ENCODE data around the gene CD7.

Gene CD7

DNA sequence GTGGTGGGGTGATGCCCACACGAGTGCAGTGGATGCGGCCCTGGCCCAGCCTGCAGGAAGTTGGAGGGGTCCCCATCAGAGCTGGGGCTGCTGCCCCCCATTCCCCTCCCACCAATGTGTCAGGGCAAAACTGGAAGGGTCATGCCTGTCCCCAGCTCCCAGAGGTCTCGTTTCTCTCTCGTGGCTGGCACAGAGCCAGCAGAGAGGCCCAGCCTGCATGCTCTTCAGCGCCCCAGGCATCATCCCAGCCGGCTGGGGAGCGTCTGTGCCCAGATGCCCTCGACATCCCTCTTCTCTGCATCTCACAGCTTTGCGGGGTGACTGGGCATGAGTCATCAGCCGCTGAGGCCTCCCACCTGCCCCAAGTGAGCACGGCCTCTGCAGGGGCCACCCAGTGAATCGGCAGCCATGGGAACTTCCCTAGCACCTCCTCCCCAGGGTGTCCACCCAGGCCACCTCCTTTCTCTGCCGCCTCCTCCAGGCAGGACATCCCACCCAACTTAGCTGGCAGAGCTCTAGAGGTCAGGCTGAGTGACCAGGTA is 34.1 kb downstream of the CD7 start:
- Histone ChIP-seq H3K36me3 (ENCODE audit: insufficient read depth, low read length) (no peaks in the 10 kb centered on the region), H3K9me3 (ENCODE audit: low read depth, low read length) (no peaks in the 10 kb centered on the region; the same call in 1 of the 2 replicates), H3K27ac (no peak overlapping the region), H3K9ac (ENCODE audit: insufficient read length) (no peak overlapping the region), H3K4me3 (no peak overlapping the region)
- TF ChIP-seq POLR2AphosphoS5 (IDR thresholded peaks at IDR 0.05; ENCODE audit: borderline replicate concordance, low read depth, low read length), result no peak
- no peak for TF ChIP-seq FOXP2 (optimal IDR thresholded peaks at IDR 0.05; ENCODE audit: control extremely low read depth, extremely low read length, insufficient read depth)
- no peak for TF ChIP-seq EZH2 (IDR thresholded peaks at IDR 0.05)
- DNase-seq (ENCODE audit: low read depth, low spot score), result no peak

DNA sequence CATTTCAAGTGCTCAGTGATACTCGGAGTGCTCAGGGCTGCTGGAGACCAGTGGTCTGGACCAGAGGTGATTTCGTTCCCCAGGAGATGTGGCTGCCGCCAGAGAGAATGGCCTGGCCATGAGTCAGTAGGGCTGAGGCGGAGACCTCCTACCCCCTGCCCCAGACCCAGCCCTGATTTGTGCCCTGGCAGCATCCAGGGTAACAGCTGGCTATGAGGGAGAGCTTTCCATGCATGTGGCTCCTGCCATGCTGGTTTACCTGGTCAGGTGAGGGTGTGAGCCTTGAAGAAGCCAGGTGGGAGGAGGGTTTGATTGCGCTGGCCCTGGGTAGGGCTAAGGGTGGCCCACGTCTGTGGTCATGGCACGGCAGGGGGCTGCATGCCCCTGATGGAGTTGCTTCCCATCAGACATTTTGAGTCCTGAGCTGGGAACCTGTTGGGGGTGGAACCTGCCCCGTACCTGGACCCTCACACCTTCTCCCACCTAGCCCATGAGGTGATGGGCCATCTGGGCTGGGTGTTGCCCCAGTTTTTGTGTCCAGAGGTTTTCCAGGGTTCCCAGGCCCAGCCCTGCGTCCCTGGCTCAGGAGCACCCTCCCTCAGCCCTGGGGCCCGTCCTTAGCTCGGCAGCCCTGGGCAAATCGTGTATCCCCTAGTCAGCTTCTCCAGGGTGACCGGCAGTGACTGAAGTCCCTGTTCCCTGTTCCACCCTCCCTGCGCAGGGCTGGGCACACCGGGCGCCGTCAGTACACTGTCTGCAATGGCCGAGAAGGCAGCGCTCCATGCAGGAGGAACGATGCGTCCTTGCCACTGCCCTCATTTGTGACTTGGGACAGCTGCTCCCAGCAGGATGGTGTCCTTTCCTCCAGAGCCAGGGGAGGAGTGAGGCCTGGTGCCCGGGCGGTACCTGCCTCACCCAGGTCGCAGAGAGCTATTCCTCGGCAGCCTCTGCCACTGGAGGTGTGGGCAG is 34.9 kb downstream of the CD7 start:
- H3K9ac ChIP-seq (ENCODE audit: insufficient read length), result no peak overlapping the region
- TF ChIP-seq POLR2AphosphoS5 (IDR thresholded peaks at IDR 0.05; ENCODE audit: borderline replicate concordance, low read depth, low read length) (no peak), FOXP2 (optimal IDR thresholded peaks at IDR 0.05; ENCODE audit: control extremely low read depth, extremely low read length, insufficient read depth) (no peak), EZH2 (IDR thresholded peaks at IDR 0.05) (no peak)
- no peak overlapping the region for H3K27ac ChIP-seq

DNA sequence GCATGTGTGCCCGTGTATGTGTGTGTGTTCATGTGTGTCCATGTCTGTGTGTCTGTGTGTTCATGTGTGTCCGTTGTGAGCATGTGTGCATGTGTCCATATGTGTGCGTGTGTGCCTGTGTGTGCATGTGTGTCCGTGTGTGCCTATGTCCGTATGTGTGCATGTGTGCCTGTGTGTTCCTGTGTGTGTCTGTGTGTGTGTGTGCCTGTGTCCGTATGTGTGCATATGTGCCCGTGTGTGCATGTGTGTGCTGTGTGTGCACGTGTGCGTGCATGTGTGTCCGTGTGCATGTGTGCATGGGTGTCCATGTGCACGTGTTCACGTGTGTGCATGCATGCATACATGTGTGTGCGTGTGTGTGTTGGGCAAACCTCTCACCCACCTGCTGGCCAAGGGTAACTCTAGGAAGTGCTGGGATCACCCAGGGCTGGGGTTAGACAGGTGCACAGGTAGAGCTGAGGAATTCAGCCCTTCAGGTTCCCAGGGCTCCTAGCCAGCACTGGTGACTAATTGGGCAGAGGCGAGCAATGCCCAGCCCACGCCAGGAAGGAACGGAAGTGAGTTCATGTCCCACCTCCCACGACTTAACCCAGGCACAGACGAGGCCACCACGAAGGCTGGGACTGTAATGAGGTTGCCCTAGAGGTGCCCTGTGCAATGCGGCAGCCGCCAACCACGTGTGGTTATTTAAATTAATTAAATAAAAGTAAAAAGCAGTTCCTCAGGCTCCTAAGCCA is 35.7 kb downstream of the CD7 start:
- Histone ChIP-seq H3K9ac (ENCODE audit: insufficient read length) (no peak overlapping the region), H3K36me3 (ENCODE audit: insufficient read depth, low read length) (no peaks in the 10 kb centered on the region), H3K27ac (no peak overlapping the region), H3K4me3 (no peak overlapping the region), H3K9me3 (ENCODE audit: low read depth, low read length) (no peaks in the 10 kb centered on the region)
- no peak for DNase-seq (ENCODE audit: low read depth, low spot score)
- TF ChIP-seq POLR2AphosphoS5 (IDR thresholded peaks at IDR 0.05; ENCODE audit: borderline replicate concordance, low read depth, low read length) (no peak), EZH2 (IDR thresholded peaks at IDR 0.05) (no peak), FOXP2 (optimal IDR thresholded peaks at IDR 0.05; ENCODE audit: control extremely low read depth, extremely low read length, insufficient read depth) (no peak)

More for the DNA sequence above, 34.9 kb downstream of the CD7 start:
- Histone ChIP-seq H3K4me3 (no peak overlapping the region), H3K9me3 (ENCODE audit: low read depth, low read length) (no peaks in the 10 kb centered on the region; the same call in 1 of the 2 replicates), H3K36me3 (ENCODE audit: insufficient read depth, low read length) (no peaks in the 10 kb centered on the region)
- DNase-seq (ENCODE audit: low read depth, low spot score), result no peak

DNA sequence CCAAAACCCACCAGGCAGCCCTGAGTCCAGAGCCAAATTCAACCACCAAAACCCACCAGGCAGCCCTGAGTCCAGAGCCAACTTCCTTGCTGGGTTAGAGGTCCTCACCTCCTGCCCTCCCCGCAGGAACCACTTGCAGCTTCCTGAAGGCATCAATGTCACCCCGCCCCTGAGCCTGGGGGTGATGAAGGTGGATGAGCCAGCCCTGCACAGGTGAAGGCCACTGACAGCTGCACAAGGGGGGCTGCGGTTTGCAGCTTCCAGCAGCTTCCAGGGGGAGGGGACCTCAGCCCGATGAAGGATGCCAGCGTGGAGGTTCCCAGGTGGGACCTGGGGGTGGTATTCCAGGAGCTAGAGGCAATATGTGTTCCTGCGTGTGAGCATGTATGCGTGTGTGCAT is 36.3 kb downstream of the CD7 start:
- DNase-seq (ENCODE audit: low read depth, low spot score), result no peak
- no peak for TF ChIP-seq POLR2AphosphoS5 (IDR thresholded peaks at IDR 0.05; ENCODE audit: borderline replicate concordance, low read depth, low read length)
- no peak for TF ChIP-seq FOXP2 (optimal IDR thresholded peaks at IDR 0.05; ENCODE audit: control extremely low read depth, extremely low read length, insufficient read depth)
- no peak for TF ChIP-seq EZH2 (IDR thresholded peaks at IDR 0.05)
- Histone ChIP-seq H3K9me3 (ENCODE audit: low read depth, low read length) (no peaks in the 10 kb centered on the region), H3K9ac (ENCODE audit: insufficient read length) (no peak overlapping the region), H3K27ac (no peak overlapping the region), H3K4me3 (no peak overlapping the region), H3K36me3 (ENCODE audit: insufficient read depth, low read length) (no peaks in the 10 kb centered on the region)

DNA sequence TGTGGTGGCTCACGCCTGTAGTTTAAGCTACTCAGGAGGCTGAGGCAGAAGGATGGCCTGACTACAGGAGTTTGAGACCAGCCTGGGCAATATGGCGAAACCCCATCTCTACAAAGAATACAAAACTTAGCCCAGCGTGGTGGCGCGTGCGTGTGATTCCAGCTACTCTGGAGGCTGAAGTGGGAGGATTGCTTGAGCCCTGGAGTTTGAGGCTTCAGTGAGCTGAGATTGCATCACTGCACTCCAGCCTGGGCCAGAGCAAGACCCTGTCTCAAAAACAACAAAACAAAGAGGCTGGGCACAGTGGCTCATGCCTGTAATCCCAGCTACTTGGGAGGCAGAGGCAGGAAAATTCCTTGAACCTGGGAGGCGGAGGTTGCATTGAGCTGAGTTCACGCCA is 36.9 kb downstream of the CD7 start:
- no peak overlapping the region for H3K4me3 ChIP-seq
- no peak overlapping the region for H3K9ac ChIP-seq (ENCODE audit: insufficient read length)
- H3K9me3 ChIP-seq (ENCODE audit: low read depth, low read length), result no peaks in the 10 kb centered on the region
- H3K36me3 ChIP-seq (ENCODE audit: insufficient read depth, low read length), result no peaks in the 10 kb centered on the region
- no peak for DNase-seq (ENCODE audit: low read depth, low spot score)
- H3K27ac ChIP-seq, result no peak overlapping the region
- no peak for TF ChIP-seq POLR2AphosphoS5 (IDR thresholded peaks at IDR 0.05; ENCODE audit: borderline replicate concordance, low read depth, low read length)
- no peak for TF ChIP-seq FOXP2 (optimal IDR thresholded peaks at IDR 0.05; ENCODE audit: control extremely low read depth, extremely low read length, insufficient read depth)

DNA sequence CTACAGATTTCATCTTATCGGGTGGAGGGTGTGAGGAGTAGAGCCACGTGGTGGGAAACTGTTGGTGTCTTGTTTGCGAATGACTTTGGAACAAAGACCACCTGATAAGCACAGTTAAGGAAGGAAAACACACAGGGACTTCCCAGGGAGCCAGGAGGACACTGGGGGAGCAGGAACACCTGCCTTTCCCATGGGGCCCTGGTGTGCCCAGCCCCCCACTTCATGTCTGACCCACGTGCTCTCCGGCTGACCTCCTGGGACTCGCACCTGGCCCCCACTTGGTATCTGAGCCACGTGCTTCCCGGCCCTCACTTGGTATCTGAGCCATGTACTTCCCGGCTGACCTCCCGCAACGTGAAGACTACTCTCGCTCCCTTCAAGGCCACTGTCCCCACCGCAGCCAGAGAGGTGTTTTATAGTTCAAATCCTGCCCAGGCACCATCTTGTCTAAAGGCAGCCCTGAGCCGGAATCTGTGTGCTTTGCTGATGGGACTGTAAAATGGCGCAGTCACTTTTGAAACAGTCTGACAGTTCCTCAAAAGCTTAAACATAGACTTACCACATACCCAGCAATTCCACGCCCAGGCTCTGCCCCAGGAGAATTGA is 38.5 kb downstream of the CD7 start:
- H3K9ac ChIP-seq (ENCODE audit: insufficient read length), result no peak overlapping the region
- H3K36me3 ChIP-seq (ENCODE audit: insufficient read depth, low read length), result no peaks in the 10 kb centered on the region
- H3K9me3 ChIP-seq (ENCODE audit: low read depth, low read length), result no peaks in the 10 kb centered on the region
- H3K4me3 ChIP-seq, result no peak overlapping the region
- H3K27ac ChIP-seq, result no peak overlapping the region
- DNase-seq (ENCODE audit: low read depth, low spot score), result no peak
- TF ChIP-seq EZH2 (IDR thresholded peaks at IDR 0.05) (no peak), POLR2AphosphoS5 (IDR thresholded peaks at IDR 0.05; ENCODE audit: borderline replicate concordance, low read depth, low read length) (no peak), FOXP2 (optimal IDR thresholded peaks at IDR 0.05; ENCODE audit: control extremely low read depth, extremely low read length, insufficient read depth) (no peak)

DNA sequence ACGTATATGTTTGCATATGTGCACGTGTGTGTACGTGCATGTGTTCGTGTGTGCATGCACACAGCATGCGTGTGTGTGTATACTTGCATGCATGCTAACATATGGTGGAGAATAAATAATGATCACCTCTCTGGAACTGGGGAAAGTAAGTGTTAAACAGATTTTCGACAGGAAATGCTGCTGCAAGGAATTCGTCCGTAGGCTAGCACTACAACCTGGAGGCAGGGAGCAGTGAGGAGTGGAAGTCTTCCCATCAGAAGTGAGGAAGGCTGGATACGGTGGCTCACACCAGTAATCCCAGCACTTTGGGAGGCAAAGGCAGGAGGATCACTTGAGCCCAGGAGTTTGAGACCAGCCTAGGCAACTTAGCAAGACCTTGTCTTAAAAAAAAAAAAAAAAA is 39.1 kb downstream of the CD7 start:
- no peak for TF ChIP-seq POLR2AphosphoS5 (IDR thresholded peaks at IDR 0.05; ENCODE audit: borderline replicate concordance, low read depth, low read length)
- no peak for TF ChIP-seq EZH2 (IDR thresholded peaks at IDR 0.05)
- no peak for TF ChIP-seq FOXP2 (optimal IDR thresholded peaks at IDR 0.05; ENCODE audit: control extremely low read depth, extremely low read length, insufficient read depth)
- no peak for DNase-seq (ENCODE audit: low read depth, low spot score)
- no peak overlapping the region for H3K9ac ChIP-seq (ENCODE audit: insufficient read length)
- no peak overlapping the region for H3K4me3 ChIP-seq
- H3K9me3 ChIP-seq (ENCODE audit: low read depth, low read length), result no peaks in the 10 kb centered on the region
- H3K36me3 ChIP-seq (ENCODE audit: insufficient read depth, low read length), result no peaks in the 10 kb centered on the region
- no peak overlapping the region for H3K27ac ChIP-seq

DNA sequence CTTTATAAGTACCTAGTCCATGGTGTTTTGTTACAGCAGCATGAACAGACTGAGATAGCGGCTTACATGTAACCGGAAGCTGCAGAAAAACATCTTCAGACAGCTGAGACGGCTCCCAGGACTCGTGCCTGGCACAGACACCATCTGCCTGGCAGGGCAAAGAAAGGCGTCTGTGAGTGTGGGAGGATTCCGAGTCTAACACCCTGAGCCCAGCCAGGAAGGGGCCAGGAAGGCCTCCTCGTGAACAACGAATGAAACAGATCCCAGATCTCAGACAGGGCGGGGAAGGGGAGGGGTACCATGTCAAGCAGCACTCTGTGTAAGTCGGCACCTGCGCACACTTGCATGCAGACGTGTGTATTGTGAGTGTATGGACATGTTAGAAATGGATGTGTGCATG is 39.6 kb downstream of the CD7 start:
- TF ChIP-seq FOXP2 (optimal IDR thresholded peaks at IDR 0.05; ENCODE audit: control extremely low read depth, extremely low read length, insufficient read depth) (no peak), POLR2AphosphoS5 (IDR thresholded peaks at IDR 0.05; ENCODE audit: borderline replicate concordance, low read depth, low read length) (no peak), EZH2 (IDR thresholded peaks at IDR 0.05) (no peak)
- H3K4me3 ChIP-seq, result no peak overlapping the region
- H3K9me3 ChIP-seq (ENCODE audit: low read depth, low read length), result no peaks in the 10 kb centered on the region
- DNase-seq (ENCODE audit: low read depth, low spot score), result no peak
- no peak overlapping the region for H3K9ac ChIP-seq (ENCODE audit: insufficient read length)
- H3K36me3 ChIP-seq (ENCODE audit: insufficient read depth, low read length), result no peaks in the 10 kb centered on the region
- H3K27ac ChIP-seq, result no peak overlapping the region

Measured in SK-N-MC (cell line).